CD4-positive, alpha-beta T cell treated with Interleukin-1 beta for 1 hour (primary cell): ENCODE measurements around the gene SRGAP1.

Experiments used
- DNase-seq, 2 donors: peaks; one replicate each; pipeline ENCODE4 v3.0.0-alpha.2; 2020 to 2022

The SRGAP1 gene

DNA sequence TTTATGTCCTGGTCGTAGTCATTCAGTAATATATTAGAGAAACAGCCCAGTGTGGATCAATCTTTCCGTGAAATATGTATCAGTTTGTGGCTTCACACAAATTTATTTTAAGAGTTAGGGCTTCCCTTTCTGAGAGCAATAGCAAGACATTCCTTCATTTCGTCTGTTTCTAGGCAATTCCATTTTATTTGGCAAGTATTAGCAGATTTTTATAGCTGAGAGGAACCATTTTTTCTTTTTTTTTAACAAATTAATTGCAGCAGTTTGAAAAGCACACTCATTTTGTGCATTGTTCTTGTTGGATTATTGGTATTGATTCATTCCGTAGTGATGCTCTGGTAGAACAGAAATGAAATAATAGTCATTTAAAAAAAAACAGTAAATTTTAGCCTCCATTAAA lies 132.9 kb downstream of the SRGAP1 start:
- DNase-seq: no peak

DNA sequence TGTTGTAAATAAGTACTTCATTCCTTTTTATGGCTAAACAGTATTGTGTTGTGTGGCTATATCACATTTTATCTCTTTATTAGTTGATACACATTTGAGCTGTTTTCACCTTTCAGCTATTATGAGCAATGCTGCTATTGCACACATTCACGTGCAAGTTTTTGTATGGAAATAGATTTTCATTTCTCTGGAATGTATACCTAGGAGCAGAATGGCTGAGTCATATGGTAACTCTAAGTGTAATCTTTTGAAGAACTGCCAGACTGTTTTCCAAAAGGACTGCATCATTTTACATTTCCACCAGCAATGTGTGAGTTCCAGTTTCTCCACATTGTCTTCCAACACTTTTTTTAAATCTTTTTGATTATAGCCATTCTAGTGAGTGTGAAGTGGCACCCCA lies 134.0 kb downstream of the SRGAP1 start:
- DNase-seq: no peak

- DNase-seq: no peak
Measured at GRCh38 chr12:63980211-63980610, 135.7 kb downstream of the SRGAP1 start.

GRCh38 chr12:63981343-63981742 lies 136.8 kb downstream of the SRGAP1 start:
- DNase-seq: no peak

DNA sequence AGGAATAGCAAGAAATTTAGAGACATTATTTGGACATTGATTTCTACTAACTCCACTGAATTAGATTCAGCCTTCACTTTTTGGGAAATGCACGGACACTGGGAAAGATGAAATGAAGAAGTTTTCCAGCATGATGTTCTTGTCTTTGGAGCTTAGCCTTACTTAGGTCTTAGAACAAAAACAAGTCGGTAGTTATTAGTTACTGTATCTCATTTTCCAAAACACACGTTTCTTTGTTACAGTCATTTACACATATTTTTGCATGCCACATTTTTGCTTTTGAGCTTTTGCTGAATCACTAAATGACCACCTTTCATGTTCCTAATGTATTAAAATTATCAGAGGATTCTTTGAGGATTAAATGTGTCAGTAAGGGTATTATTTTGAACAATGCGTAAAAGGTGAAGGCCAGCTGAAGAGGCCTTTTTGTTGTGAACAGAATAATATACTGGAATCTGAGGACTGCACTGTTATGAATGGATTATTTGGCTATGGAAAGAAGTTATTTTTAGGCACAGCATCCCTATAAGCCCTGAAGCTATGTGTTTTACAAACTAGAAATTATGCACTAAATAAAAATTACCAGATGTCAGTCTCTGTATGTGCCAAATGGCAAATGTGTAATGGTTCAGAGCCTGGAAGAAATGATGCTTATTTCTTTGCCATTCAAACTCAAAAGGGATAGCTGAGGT lies 138.2 kb downstream of the SRGAP1 start:
- no peak for DNase-seq

GRCh38 chr12:63985456-63985855 lies 141.0 kb downstream of the SRGAP1 start:
- DNase-seq: no peak

- DNase-seq: no peak
Measured at GRCh38 chr12:63985945-63986344, 141.4 kb downstream of the SRGAP1 start.

DNA sequence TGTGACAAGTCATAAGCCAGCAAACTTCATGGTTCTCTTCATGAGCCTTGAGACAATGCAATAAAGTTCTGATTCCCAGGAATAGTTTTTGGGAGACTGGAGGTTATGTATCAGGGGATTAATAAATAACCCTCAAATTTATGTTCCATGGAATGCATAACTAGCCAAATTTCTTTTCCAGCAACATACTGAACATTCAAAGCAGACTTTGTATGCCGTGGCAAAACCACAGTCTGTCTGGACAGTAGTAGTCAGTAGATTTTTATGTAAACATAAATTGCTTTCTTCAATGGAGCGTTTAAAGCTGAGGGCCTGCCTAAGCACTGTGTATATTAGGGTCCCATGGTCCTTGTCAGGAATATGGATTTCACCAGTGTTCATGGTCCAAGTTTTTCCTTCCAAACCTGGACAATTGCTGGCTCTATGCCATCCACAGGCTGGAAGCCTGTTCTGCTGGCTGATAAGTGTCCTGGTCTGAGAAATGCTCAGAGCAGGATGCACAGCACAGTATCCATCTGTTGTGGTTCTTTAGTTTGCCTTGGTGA lies 144.9 kb downstream of the SRGAP1 start:
- no peak for DNase-seq

DNA sequence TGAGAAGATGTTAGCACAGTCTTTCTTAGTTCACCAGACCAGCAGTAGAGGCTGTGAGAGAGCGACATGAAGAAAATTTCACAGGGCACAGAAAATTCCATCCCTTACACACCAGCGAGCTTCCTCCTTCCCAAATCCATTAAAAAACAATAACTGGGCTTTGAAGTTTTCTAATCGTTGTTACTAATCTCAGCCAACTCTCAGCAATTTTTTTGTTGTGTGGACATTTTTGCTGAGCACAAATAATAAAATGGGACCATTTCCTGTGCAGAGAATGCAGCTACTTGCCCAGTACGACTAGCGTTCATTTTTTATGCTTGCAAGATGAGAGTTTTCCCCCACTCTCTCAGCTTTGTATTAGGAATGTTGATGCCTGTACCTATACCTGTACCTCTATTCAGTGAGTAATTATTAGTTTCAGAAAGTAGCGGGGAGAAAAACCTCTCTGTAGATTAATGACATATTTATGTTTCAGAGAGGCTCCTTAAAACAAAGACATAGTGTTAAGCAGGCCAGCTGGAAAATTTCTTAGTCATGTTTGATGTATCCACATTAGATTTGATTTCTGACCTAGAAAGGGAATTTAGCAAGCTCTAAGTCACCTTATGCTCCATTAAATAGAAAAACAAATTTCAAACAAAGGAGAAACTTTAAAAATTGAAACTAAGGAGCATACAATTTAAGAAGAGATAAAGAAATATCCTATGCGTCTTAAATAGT lies 146.5 kb downstream of the SRGAP1 start:
- no peak for DNase-seq

DNA sequence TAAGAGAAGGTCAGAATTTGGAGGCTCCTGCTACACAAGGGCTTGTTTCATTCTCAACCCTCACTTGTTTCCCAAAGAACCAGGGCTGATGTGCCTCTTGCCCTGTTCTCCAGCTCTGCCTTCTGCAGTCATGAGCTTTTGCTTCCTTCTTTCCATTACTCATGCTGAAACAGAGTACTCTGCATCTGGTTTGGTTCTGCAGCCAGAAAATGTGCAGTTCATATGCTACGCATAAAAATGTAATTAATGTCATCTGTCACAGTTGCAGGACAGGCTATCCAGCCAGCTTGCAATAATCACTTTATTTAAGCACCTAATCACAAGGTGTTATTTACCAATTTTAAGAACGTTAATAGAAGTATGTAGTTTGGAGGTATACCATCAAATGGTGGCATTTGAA lies 150.2 kb downstream of the SRGAP1 start:
- DNase-seq: no peak

GRCh38 chr12:63995512-63995911 lies 151.0 kb downstream of the SRGAP1 start:
- no peak for DNase-seq

- DNase-seq: no peak
Measured at GRCh38 chr12:63996556-63996955, 152.1 kb downstream of the SRGAP1 start.

- no peak for DNase-seq
Measured at GRCh38 chr12:63997198-63997597, 152.7 kb downstream of the SRGAP1 start.

DNA sequence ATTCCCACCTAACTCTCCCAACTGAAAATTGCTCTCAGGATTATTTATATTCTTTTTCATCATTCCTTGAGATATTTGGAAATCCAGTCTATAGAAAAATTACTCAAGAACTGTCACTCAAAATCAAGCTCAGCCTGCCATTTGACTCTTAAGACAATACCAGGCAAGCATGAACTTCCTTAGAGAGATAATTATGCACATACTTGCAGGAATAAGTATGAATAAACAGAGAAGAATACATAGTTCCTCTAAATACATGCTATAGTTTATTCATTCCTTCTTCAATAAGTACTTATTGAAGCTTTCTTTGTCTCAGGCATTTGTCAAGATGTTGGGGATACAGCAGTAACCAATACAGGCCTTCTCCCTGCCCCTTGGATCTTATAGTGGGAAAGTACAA lies 154.1 kb downstream of the SRGAP1 start:
- DNase-seq: no peak

GRCh38 chr12:63999853-64000252 lies 155.4 kb downstream of the SRGAP1 start:
- DNase-seq: no peak

GRCh38 chr12:64001439-64001838 lies 156.9 kb downstream of the SRGAP1 start:
- DNase-seq: no peak

GRCh38 chr12:64004641-64005040 lies 160.1 kb downstream of the SRGAP1 start:
- DNase-seq: no peak

DNA sequence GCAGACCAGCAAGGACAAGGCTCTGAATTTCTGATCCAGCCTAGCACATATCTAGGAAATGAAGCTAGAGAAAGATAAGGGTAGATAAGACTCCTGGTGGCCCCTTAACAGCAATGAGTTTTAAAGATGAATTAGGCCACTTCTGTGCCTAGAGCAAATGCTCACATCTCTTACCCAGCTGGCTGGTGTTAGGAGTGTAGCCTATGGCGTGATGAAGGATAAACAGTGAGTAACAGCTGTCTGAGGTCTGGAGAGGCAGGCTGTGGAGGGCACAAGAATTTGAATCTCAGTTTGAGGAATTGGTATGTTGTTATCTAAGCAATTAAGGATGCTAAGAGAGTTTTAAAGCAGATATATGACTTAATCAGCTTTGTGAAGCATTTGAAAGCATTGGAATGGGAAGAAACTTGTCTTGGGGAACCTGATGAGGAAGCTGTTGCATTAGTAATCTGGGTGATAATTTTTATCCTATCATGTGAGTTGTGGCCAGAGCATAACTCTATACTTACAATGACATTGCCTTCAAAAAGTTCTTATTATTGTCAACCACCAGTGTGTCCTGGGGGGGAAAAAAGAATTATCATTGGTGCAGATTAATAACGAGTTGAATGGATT lies 161.8 kb downstream of the SRGAP1 start:
- DNase-seq: no peak

- no peak for DNase-seq
Measured at GRCh38 chr12:64007853-64008252, 163.4 kb downstream of the SRGAP1 start.

DNA sequence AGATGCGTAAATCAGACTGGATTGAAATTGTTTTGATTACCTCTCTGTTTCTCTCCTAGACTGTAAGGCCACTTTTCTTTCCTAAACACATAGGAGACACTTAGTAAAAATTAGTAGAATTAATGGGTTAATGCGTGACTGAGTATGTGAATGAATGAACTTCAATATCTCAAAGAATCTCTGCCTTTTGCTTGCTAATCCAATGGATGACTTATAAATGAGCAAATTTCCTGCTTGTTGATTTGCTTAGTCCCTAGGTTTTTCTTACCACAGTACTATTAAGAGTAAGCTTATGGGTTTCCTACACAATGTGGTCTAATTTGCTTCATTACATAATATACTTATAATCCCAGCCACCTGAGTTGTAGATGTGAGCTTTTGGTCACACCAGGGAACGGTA lies 164.1 kb downstream of the SRGAP1 start:
- DNase-seq: no peak

GRCh38 chr12:64009321-64010068 lies 165.0 kb downstream of the SRGAP1 start:
- DNase-seq: no peak

- no peak for DNase-seq
Measured at GRCh38 chr12:64010069-64010686, 165.7 kb downstream of the SRGAP1 start.

DNA sequence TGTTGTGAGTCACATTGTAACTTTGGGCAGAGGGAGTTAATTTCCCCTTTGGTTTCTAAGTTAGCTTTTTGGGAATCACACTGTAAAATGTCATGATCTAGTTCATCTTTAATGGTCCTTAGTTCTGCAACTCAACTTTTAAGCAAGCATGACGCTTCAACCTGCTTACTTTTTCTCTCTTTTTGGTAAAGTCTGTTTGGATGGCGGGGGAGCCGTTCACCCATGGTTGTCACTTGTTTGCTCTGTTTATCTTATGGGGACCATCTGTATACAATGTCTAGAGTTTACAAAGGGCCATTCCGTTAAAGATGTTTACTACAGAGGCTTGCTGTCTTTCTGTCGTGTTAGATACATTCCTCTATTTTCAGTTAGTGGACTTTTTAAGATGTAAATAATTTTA lies 172.0 kb downstream of the SRGAP1 start:
- DNase-seq: no peak
